GM13977 (cell line): ENCODE results near the gene TPI1.

Source experiments
- DNase-seq: peaks from one replicate; pipeline ENCODE4 v3.0.0; 2012; ENCODE audit warnings: low spot score
- in situ Hi-C: fragments of 300-500 bp; cut with MboI; formaldehyde crosslinking; loops from one replicate; pipeline ENCODE4 v1.12.0; 2022; ENCODE audit warnings: low sequenced_read_pairs, low pct_unique_long_range_greater_than_20kb, mixed read lengths, inconsistent platforms; ENCODE audit not compliant: unreplicated experiment
- TF ChIP-seq, protein P1 (sequence below): IDR thresholded peaks from 2 replicates; pipeline ENCODE4 v1.5.1; 2012; ENCODE audit warnings: mild to moderate bottlenecking, control low read depth; ENCODE audit not compliant: insufficient read depth; ENCODE audit errors: extremely low read depth, missing control alignments

Gene TPI1

DNA sequence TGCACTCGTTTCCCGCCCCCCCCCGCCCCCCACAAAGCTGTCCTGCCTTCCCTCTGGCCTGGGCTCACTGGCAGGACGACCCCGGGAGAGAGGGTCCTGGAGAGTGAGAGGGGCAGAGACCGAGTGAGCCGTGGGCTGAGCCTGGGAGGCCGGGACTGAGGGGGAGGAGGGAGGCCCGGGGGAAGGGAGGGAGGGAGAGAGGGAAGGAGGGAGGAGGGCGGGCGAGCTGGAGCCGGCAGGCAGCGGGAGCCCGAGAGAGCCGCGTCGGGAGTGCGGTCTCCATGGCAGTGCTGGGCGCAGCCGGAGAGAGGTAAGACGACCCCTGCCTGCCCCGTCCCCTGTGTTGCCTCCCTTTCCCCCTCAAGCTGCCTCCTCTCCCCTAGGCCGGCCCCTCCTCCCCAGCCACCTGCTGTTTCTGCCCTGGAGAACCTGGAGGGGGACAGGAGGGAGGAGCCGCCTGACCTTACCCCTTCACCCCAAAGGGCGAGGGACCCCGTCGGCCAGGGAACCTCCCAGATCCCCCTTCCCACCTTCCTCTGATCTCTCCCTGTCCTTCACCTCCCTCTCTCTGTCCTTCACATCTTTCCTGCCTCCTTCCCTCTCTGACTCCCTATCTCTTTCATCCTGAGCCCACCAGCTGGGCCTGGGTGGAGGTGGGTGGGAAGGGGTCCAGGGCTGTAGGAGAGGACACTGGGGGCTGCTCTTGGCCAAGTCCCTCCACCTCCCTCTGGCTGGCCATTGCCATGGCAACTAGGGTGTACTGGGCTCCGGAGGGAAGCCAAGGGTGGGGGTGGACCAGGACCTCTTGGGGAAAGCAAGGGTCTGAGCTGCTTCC, 45.5 kb upstream of the TPI1 start, which contains the start of gene GPR162:
Gene GPR162, plus strand, starts transcription at position 231 of the 835 bp plus-strand sequence. CDS start 2,078 bp downstream, outside the sequence.
- TF ChIP-seq, protein P1, sequence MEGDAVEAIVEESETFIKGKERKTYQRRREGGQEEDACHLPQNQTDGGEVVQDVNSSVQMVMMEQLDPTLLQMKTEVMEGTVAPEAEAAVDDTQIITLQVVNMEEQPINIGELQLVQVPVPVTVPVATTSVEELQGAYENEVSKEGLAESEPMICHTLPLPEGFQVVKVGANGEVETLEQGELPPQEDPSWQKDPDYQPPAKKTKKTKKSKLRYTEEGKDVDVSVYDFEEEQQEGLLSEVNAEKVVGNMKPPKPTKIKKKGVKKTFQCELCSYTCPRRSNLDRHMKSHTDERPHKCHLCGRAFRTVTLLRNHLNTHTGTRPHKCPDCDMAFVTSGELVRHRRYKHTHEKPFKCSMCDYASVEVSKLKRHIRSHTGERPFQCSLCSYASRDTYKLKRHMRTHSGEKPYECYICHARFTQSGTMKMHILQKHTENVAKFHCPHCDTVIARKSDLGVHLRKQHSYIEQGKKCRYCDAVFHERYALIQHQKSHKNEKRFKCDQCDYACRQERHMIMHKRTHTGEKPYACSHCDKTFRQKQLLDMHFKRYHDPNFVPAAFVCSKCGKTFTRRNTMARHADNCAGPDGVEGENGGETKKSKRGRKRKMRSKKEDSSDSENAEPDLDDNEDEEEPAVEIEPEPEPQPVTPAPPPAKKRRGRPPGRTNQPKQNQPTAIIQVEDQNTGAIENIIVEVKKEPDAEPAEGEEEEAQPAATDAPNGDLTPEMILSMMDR, result no peak
- in situ Hi-C loops, result no loop called here
- no peak for DNase-seq

DNA sequence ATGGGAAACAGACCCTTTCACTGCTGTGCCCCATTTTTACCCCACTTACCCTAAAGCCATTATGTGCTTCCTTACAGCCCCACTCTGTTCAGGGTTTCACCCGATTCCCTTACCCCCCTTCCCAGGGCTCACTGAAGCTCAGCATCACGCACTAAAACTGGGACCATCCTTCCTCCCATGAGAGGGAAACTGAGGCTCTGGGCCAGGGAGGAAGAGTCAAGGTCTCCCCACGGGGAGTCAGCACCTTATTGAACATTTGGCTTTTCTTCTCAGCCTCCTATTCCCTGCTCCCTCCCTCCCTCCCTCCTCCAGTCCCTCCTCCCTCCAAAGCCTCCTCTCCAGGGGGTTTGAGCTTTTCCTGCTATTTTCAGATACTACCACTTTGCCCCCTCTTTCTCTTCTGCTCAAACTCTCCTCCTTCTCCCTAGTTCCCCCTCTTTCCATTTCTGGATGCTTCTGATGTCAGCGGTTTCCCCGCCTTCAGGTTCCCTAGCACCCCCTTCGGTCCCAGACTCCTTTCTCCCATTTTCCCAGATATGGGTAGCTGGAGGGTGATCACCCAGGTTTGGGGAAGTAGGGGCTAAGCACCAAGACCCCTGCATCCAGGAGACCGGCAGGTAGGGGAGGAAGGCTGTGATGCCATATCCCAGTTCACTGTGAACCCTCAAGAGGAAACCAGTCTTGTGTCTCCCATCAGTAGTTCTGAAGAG, 44.8 kb upstream of the TPI1 start:
- TF ChIP-seq, protein P1, result no peak
- no peak for DNase-seq
- in situ Hi-C loops, result no loop called here

DNA sequence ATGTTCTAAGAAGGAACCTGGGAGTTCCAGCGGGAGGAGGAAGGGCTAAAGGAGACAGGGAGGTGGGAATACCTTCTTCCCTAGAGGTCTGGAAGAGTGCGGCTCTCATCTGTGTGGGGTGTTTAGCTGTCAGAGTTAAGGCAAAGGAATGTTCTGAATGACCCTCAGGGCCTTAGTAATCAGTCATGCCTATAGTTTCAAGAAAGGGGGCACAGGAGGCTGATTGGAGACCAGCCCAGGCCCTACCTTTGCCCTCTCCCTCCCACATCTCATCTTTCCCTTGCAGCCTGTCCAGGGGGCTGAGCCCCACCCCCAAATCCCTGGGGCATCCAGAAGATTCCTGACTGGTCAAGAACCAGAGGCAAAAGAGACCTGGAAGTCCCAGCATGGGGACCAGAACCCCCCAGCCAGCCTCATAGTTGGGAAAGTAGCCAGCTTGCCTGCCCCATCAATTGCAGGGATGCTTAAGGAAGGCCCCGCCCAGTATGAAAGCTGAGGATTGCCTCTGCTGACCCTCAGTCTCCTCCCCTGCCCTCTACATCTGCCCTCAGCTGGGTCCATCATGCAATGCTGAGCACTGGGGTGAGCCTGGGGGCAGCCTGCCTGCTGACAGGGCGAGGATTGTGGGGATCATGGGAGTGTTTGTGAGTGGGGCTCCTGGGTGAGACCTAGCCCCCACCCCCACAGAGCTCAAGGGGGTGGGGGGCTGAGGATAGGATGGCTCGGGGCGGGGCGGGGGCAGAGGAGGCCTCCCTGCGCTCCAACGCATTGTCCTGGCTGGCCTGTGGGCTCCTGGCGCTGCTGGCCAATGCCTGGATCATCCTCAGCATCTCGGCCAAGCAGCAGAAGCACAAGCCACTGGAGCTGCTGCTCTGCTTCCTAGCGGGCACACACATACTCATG, 43.9 kb upstream of the TPI1 start:
- in situ Hi-C loops, result no loop called here
- no peak for DNase-seq
- TF ChIP-seq, protein P1, result no peak

DNA sequence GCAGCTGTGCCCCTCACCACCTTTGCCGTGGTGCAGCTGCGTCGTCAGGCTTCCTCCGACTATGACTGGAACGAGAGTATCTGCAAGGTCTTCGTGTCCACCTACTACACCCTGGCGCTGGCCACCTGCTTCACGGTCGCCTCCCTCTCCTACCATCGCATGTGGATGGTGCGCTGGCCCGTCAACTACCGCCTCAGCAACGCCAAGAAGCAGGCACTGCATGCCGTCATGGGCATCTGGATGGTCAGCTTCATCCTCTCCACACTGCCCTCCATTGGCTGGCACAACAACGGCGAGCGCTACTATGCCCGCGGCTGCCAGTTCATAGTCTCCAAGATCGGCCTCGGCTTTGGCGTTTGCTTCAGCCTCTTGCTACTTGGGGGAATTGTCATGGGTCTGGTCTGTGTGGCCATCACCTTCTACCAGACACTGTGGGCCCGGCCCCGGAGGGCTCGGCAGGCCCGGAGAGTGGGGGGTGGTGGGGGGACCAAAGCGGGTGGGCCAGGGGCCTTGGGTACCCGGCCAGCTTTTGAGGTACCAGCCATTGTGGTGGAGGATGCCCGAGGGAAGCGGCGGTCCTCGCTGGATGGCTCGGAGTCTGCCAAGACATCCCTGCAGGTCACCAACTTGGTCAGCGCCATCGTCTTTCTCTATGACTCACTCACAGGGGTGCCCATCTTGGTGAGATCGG, 43.1 kb upstream of the TPI1 start:
- in situ Hi-C loops, result no loop called here
- DNase-seq, result no peak
- TF ChIP-seq, protein P1, result no peak

DNA sequence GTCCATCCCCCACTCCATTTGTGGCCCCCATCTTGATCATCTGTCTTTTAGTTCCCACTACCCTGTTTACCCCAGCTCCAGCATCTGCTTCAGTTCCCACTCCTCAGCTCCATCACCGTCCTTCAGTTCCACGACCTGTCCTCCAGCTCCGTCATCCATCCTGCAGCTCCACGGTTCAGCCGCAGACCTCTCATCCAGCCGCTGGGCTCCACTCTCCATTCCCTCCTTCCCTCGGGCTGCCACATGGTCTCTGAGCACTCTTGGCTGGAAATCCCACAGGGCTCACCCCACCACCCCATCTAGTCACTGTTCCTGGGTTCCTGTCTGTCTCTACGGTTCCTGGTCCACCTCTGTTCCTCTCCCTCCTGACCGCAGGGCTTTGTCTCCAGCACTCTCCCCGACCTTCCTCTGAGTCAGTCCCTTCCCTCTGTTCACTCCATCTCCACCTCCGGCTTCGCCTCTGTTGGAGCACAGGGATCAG, 42.4 kb upstream of the TPI1 start:
- no peak for DNase-seq
- in situ Hi-C loops, result no loop called here

More for the DNA sequence above, 42.4 kb upstream of the TPI1 start:
- TF ChIP-seq, protein P1, result no peak
